ENCODE measurements around the gene DAPL1.
"Not testable (repeated sequence)": the region's sequence is repeated elsewhere in the genome, so short reads cannot be mapped to it uniquely, and the experiment has no call there.

The DAPL1 gene

GRCh38 chr2:158845859-158846258 is 50.7 kb downstream of the DAPL1 start:
- no peaks in the 10 kb centered on the region for H3K9me3 ChIP-seq (ENCODE audit: control insufficient read depth in 2 of 2, low read length in 2 of 2)
- no peaks in the 10 kb centered on the region for H3K4me1 ChIP-seq (ENCODE audit: control insufficient read depth, insufficient read depth, low read length)
- H3K9ac ChIP-seq (ENCODE audit: low read length in 2 of 2): no peak overlapping the region
- H3K36me3 ChIP-seq (ENCODE audit: control insufficient read depth in 2 of 2, insufficient read depth in 2 of 2, low read length in 2 of 2): no peaks in the 10 kb centered on the region
- no peak overlapping the region for H3K27ac ChIP-seq (ENCODE audit: low read length)
- no peak overlapping the region for H3K4me3 ChIP-seq (ENCODE audit: low read length in 2 of 2)
- H3K27me3 ChIP-seq (ENCODE audit: control insufficient read depth in 1 of 2, insufficient read depth in 2 of 2, low read length in 2 of 2): no peaks in the 10 kb centered on the region

GRCh38 chr2:158847526-158847925 is 52.4 kb downstream of the DAPL1 start:
- not testable (repeated sequence) for H3K36me3 ChIP-seq (ENCODE audit: control insufficient read depth in 2 of 2, insufficient read depth in 2 of 2, low read length in 2 of 2); H3K27ac ChIP-seq (ENCODE audit: low read length); H3K27me3 ChIP-seq (ENCODE audit: control insufficient read depth in 1 of 2, insufficient read depth in 2 of 2, low read length in 2 of 2); H3K4me1 ChIP-seq (ENCODE audit: control insufficient read depth, insufficient read depth, low read length); H3K4me3 ChIP-seq (ENCODE audit: low read length in 2 of 2); H3K9ac ChIP-seq (ENCODE audit: low read length in 2 of 2); H3K9me3 ChIP-seq (ENCODE audit: control insufficient read depth in 2 of 2, low read length in 2 of 2)

- H3K9me3 ChIP-seq (ENCODE audit: control insufficient read depth in 2 of 2, low read length in 2 of 2); H3K4me3 ChIP-seq (ENCODE audit: low read length in 2 of 2); H3K27me3 ChIP-seq (ENCODE audit: control insufficient read depth in 1 of 2, insufficient read depth in 2 of 2, low read length in 2 of 2); H3K4me1 ChIP-seq (ENCODE audit: control insufficient read depth, insufficient read depth, low read length); H3K36me3 ChIP-seq (ENCODE audit: control insufficient read depth in 2 of 2, insufficient read depth in 2 of 2, low read length in 2 of 2); H3K9ac ChIP-seq (ENCODE audit: low read length in 2 of 2); H3K27ac ChIP-seq (ENCODE audit: low read length): not testable (repeated sequence)
Observed at GRCh38 chr2:158848031-158848970, 53.2 kb downstream of the DAPL1 start.

- not testable (repeated sequence) for H3K36me3 ChIP-seq (ENCODE audit: control insufficient read depth in 2 of 2, insufficient read depth in 2 of 2, low read length in 2 of 2); H3K27ac ChIP-seq (ENCODE audit: low read length); H3K4me1 ChIP-seq (ENCODE audit: control insufficient read depth, insufficient read depth, low read length); H3K27me3 ChIP-seq (ENCODE audit: control insufficient read depth in 1 of 2, insufficient read depth in 2 of 2, low read length in 2 of 2); H3K9me3 ChIP-seq (ENCODE audit: control insufficient read depth in 2 of 2, low read length in 2 of 2); H3K4me3 ChIP-seq (ENCODE audit: low read length in 2 of 2); H3K9ac ChIP-seq (ENCODE audit: low read length in 2 of 2)
Observed at GRCh38 chr2:158860179-158860578, 65.1 kb downstream of the DAPL1 start.

- H3K27ac ChIP-seq (ENCODE audit: low read length); H3K27me3 ChIP-seq (ENCODE audit: control insufficient read depth in 1 of 2, insufficient read depth in 2 of 2, low read length in 2 of 2); H3K9ac ChIP-seq (ENCODE audit: low read length in 2 of 2): not testable (repeated sequence)
Observed at GRCh38 chr2:158861626-158862025, 66.5 kb downstream of the DAPL1 start.

GRCh38 chr2:158865469-158865868 is 70.4 kb downstream of the DAPL1 start:
- not testable (repeated sequence) for H3K4me1 ChIP-seq (ENCODE audit: control insufficient read depth, insufficient read depth, low read length); H3K27ac ChIP-seq (ENCODE audit: low read length); H3K4me3 ChIP-seq (ENCODE audit: low read length in 2 of 2); H3K36me3 ChIP-seq (ENCODE audit: control insufficient read depth in 2 of 2, insufficient read depth in 2 of 2, low read length in 2 of 2); H3K9me3 ChIP-seq (ENCODE audit: control insufficient read depth in 2 of 2, low read length in 2 of 2); H3K27me3 ChIP-seq (ENCODE audit: control insufficient read depth in 1 of 2, insufficient read depth in 2 of 2, low read length in 2 of 2); H3K9ac ChIP-seq (ENCODE audit: low read length in 2 of 2)

More at GRCh38 chr2:158861626-158862025, 66.5 kb downstream of the DAPL1 start:
- not testable (repeated sequence) for H3K9me3 ChIP-seq (ENCODE audit: control insufficient read depth in 2 of 2, low read length in 2 of 2); H3K36me3 ChIP-seq (ENCODE audit: control insufficient read depth in 2 of 2, insufficient read depth in 2 of 2, low read length in 2 of 2); H3K4me1 ChIP-seq (ENCODE audit: control insufficient read depth, insufficient read depth, low read length); H3K4me3 ChIP-seq (ENCODE audit: low read length in 2 of 2)
